HPDE6-E6E7 (cell line): ENCODE data around the gene EPHB3.

Source experiments
- DNase-seq: peaks from one replicate; pipeline ENCODE4 v3.0.0; 2011; ENCODE audit warnings: missing footprints; ENCODE audit errors: extremely low spot score

The EPHB3 gene

DNA sequence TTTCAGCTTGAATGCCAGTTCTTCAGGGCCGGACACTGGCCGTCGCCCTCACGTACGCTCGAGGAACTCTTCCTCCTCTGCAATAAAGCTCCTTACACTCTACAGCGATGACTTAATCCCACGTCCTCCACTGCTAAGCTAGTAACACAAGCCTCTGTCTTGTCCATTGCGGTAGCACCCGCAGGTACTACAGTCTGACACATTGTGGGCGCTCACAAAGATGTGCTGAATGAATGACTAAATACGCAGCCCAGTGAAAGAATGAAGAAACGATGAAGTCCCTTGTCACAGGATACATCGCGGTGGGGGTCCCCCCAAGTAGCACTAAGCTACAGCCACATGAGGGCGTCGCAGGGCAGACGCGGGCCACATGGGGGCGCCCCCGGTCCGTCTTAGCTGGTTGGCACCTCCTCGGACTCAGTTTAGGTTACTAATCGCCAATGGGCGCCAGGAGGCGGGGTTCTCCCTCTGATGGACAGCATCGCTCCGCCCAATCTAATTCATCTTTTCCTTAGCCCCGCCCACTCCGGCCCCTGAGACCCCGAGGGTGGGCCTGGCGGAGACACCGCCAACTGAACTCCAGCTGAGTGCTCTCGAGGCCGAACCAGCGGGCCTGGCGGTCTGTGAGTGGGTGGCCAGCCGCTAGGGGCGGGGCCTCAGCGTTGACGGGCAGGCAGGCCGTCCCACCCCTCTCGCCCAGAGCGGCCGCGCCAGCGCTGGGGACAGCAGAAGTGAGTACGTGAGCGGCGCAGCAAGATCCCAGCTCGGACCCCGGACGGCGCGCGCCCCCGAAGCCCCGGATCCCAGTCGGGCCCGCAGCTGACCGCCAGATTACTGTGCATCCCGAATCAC, at the start of gene EPHB3:
Gene EPHB3, plus strand, starts transcription at position 725 of the 852 bp plus-strand sequence. CDS start 451 bp downstream, outside the sequence.
- DNase-seq = peak; percentile 99

GRCh38 chr3:184512621-184513020, 49.0 kb upstream of the EPHB3 start:
- DNase-seq = no peak

DNA sequence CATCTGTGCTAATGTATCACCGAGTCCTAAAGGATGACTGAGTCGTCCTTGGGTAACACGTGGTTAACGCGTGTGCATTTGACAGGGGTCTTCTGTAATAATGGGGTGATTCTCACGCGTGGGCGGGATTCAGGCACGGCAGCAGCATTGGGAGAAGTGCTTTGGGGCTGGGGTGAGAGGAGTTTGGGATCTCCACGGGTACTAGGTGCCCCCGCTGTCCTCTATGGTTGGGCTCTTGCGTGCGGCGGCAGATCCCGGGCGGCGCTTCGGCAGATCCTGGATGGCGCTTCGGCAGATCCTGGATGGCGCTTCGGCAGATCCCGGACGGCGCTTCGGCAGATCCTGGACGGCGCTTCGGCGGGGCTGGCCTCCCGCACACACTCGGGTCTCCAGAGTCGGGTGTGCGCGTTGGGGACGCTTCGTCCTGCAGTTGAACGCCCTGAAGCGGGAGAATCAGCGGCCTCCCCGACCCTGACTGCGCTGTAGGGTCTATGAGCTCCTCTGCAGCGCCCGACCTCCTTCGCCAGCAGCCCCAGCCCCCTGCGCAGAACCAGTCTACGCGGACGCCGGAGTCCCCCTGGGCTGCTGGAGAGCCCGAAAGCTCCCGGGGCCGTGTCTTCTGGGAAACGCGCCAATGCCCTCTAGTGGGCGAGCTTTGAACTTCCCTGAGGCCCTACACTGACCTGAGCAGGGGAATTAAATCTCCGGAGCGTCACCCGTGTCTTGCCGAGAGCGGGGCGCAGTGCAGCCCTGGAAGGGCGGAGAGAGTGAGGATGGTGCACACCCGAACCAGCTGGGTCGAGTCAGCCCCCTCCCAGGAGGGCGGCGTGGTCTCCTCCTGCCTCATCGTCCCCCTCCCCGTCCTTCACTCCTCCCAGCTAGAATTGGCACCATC, 48.1 kb upstream of the EPHB3 start:
- peak; percentile 90 for DNase-seq

DNA sequence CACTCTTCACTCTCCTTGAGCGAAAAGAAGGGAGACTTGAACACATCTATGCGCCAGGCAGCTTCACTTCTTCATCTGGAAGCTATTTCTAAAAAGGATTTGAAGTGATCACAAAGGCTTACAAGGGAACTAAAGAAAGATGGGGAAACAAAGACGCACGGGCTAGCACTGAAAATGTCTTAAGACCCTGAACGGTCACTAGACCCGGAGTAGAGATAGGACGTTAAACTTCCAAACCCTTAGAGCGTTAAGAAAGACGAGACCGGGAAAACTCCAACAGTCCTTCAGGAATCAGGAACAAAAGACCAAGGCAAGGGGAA, 47.5 kb upstream of the EPHB3 start:
- no peak for DNase-seq

DNA sequence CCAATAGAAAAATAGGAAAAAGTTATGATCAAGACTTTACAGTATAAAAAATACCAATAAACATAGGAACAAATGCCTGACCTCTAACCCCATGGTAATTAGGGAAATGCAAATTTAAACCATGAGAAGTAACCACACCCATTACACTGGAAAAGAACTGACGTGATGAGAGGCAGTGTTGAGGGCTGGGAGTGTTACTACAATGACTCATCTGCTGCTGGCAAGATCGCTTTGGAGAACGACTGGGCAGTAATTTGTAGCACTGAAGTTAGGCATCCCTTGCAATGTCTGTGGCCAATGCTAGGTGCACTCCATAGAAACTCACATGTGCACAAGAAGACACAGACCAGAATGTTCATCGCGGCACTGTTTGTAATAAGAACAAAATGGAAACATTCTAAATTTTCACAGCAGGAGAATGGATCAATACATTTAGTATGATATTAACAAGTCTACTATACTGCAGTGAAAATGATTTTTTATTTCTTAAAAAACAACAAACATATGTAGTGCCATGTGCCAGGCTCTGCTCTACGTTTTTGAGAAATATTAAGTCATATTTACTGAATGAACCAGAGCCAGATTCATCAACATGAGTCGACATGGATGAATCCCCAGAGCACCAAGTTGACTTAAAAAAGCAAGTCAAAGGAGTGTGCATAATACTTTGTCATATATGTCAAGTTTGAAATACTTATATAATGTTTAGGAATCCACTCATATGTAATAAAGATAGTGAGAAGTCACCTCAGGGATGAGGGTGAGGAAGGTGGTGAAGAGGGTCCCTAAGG, 37.6 kb upstream of the EPHB3 start:
- peak; percentile 55 for DNase-seq

DNA sequence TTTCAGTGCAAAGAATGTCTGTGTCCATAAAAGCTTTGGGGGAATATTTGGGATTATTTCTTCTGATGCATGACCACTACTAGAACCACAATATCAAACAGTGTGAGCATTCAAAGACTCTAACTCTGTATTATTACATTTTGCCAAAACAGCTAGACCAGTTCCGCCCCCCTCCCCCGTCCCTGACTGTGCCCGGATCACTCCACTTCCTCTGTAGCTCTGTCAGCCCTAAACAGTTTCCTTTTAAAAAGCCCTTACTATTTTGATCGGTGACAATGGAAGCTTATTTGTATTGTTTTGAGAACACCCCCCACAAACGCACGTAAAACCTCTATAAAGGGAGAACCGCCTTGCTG, 36.6 kb upstream of the EPHB3 start:
- DNase-seq = no peak

DNA sequence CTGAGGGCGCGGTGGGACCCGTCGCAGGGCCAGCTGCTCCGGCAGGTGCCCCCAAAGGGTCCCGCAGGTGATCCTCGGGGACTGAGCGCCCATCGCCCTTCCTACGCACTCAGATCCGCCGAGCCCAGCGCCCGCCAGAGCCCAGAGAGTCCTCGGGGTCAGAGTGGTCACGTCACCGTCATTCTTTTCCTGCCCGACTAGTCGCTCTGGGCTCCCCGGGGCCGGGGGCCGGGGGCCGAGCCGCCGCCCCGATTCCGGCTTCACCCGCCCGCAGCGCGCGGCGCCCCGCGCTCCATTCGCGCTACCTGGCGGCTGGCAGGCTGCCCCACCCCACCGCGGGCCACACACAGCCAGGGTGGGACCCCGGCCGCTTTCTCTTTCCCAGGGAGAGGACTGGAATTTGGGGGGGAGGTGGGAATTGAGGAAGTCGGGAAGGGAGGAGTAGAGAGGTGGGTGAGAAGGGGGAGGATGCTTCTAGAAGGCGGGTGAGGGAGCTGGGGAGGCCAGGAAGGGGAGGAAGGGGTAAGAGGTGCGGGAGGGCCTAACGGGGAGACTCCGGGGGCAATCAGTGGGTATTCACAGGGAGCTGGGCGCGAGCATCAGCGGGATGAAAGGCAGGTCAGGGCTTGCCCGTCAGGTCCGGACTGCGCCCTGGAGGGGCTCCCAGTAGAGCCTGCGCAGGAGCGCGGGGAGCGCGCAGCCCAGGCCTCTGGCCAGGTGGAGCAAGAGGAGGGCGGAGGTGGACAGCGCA, 36.1 kb upstream of the EPHB3 start:
- DNase-seq = no peak

GRCh38 chr3:184526088-184526433, 35.5 kb upstream of the EPHB3 start:
- no peak for DNase-seq

- DNase-seq = no peak
These were observed 29.8 kb upstream of the EPHB3 start for GRCh38 chr3:184531626-184532280.

- DNase-seq = no peak
These were observed 28.4 kb upstream of the EPHB3 start for GRCh38 chr3:184532940-184533732.

DNA sequence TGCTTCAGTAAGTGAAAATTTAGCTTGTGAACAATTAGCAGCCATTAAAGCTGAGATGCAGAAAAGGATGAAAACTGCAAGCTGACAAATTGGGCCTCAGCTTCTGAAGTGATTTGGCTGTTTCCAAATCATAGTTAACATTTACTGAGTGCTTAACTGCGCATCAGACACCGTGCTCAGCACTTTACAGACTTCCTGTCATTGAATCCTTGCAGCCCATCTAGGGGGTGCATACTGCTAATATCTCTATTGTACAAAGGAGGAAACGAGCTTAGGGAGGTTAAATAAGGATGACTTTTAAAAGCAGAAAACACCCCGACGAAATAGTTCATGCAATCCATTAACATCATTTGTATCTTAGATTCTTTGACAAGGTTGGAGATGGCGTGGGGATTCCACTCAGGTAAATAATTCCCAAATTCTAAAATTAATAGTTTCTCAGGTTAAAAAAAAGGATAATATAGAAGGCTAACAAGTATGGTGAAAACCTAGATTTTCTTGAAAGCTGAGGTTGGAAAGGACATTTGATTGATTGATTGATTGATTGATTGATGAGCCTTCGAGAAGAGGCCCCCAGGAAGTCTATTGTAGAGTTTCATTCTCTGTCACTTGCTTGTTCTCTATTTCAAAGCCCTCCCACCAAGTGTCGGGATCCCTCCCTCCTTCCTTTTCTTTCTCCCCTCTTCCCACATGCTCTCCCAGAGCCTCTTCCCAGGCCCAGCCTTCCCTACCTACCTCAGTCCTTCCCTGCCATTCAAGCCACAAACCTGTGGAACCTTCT, 23.5 kb upstream of the EPHB3 start:
- no peak for DNase-seq

DNA sequence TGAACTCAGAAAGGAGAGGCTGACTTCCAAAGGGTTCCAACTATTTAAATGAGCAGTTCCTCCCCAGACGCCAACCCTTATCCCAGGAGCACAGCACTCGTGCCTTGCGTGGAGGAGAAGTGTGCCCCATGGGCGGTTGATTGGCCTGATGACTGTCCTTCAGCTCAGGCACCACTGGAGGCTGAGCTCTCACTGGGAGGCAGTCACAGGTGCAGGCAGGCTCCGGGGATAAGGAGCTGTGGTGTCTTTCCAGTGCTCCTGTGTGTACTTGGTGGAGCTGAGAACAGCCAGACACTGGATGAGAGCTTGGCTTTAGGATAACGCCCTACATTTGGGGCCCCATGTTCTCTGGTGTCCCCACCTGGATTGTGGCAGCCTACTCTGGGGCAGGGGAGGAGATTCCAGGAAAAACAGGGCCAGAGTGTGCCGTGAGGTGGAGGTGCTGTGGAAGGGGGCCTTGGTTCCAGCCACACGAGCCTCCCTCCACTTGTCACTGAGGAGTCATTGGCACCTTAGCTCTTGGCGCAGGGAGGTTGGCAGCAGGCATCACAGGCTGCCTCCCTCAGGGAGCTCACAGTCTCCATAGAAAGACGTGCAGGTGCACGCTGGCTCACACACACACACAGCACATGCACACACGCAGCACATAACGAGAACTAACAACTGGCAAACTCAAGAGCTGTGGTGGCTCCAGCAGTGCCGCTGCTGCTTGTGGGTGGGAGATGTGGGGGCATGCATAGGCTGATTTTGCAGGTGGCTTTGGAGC, 22.7 kb upstream of the EPHB3 start:
- DNase-seq = no peak

DNA sequence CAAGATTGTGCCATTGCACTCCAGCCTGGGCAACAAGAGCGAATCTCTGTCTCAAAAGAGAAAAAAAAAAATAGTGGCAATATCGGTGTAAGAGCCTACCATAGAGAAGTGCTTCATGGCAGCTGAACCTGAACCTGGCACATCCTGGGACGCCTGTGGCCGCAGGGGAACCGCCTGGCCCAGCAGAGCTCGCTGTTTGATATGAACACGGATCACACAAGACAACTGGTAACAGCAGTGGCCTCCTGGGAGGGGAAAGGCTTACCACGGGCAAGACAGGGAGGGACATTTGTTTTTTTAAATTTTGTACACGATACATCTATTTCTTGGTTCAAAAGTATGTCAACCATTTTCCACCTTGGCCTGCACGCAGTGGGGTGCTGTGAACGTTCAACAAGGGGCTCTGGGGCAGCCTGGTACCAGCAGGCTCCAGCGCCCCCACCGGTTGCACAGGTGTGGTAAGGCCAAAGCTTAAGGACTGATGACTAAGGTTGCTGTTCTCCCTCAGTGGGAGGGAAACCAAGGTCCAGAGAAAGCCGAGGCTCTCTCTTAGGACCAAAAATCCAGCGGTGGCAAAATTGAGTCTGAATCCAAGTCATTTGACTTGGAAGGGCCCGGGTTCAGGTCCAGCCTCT, 21.7 kb upstream of the EPHB3 start:
- no peak for DNase-seq

GRCh38 chr3:184540777-184541681, 20.6 kb upstream of the EPHB3 start:
- DNase-seq = peak; percentile 80

DNA sequence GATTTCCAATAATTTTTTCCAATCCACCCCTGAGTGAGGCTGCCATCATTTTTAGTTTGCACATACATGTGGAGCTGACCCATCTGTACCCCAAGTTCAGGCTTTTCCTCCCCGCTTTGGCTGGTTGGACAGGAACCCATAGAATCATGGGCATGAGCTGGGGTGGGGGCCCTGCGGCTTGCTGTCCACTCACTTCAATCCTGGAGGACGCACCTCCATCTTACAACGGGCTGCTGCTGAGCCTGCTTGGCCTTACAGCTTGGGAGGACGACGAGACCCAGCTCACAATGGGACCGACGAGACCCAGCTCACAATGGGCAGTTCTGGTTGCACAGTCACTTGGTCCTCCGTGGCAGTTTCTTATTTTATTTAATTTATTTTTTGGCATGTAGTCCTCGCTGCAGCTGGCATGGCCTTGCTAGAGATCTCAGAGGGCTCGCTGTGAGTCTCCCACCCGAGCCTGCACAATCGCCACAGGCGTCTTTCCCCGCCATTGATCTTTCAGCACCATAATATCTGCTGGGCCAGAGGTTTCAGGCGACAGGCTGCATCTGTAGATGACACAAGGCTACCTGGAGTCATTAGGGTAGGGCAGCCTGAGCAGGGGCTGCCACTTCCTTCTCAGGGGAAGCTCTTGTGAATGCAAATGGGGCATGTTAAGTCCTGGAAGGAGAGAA, 19.6 kb upstream of the EPHB3 start:
- no peak for DNase-seq

GRCh38 chr3:184542577-184542976, 19.0 kb upstream of the EPHB3 start:
- DNase-seq = no peak
